HCT116 (cell line): ENCODE data around the gene SCOC. TPM values are rescaled to one million over a fixed set of nuclear protein-coding genes. Genes with fewer than 3 reads are reported as not detected.

ENCODE experiments used
- ATAC-seq: fragments of 200-7000 bp; cut with Tn5 transposase; 2 replicates; pipeline ENCODE4 v1.9.1; 2020; ENCODE audit warnings: mild to moderate bottlenecking, moderate library complexity
- BruUV-seq: library from RNA; stranded (reverse); fragments of 400-500 nt; replicated peaks from 2 replicates; lab custom pipeline; 2021; lab: Mats Ljungman, UMichigan
- CTCF ChIA-PET: fragments of 300-600 bp; sonication (Branson Sonifier 250); formaldehyde crosslinking; loops from one replicate; lab custom pipeline; 2021; ENCODE audit warnings: antibody characterized with exemption; lab: Charles Lee
- POLR2A ChIA-PET: fragments of 300-600, 350-600 bp; sonication (Branson Sonifier 250); formaldehyde crosslinking; loops from one replicate; lab custom pipeline; 2021; ENCODE audit warnings: antibody characterized with exemption; lab: Charles Lee
- RAD21 ChIA-PET, 2 experiments: fragments of 300-600 bp; sonication (Branson Sonifier 250); formaldehyde crosslinking; loops; one replicate each; lab custom pipeline; 2023; ENCODE audit warnings: low total read pairs in 2 of 2; ENCODE audit not compliant: uncharacterized antibody in 2 of 2, unreplicated experiment in 2 of 2, low non-redundant PET in 1 of 2; lab: Charles Lee
- DNase-seq: peaks from one replicate; pipeline ENCODE4 v3.0.0-alpha.2; 2010; ENCODE audit warnings: low read depth, low spot score
- H2AFZ ChIP-seq: fragments of 200-600 bp; shearing (Covaris generic), sonication (generic); 2 replicates; pipeline ENCODE4 v1.6.1; 2017; ENCODE audit warnings: low read depth, mixed run types, mixed read lengths, antibody characterized with exemption, low read length; ENCODE audit not compliant: poor library complexity, severe bottlenecking
- H3K27ac ChIP-seq: 2 replicates; pipeline ENCODE4 v1.5.1; 2012; ENCODE audit warnings: low read depth, low read length
- H3K27me3 ChIP-seq: fragments of 200-600 bp; sonication (generic); 2 replicates; pipeline ENCODE4 v1.6.1; 2016; ENCODE audit warnings: mixed run types, low read length, mixed read lengths; ENCODE audit not compliant: insufficient read depth
- H3K36me3 ChIP-seq, 2 experiments: fragments of 200-500 bp in 1 of 2; fragments of 200-600 bp in 1 of 2; sonication (Bioruptor generic) in 1 of 2; sonication (generic) in 1 of 2; 2 replicates each; pipeline versions ENCODE4 v1.5.1 to v1.6.1; 2014 to 2016; ENCODE audit warnings: low read length in 2 of 2, inconsistent platforms in 1 of 2, mixed read lengths in 1 of 2, mixed run types in 1 of 2; ENCODE audit not compliant: insufficient read depth in 2 of 2, control insufficient read depth in 1 of 2
- H3K4me1 ChIP-seq, 2 experiments: fragments of 200-600 bp in 1 of 2; sonication (generic) in 1 of 2; 2 replicates each; pipeline versions ENCODE4 v1.5.1 to v1.6.1; 2012 to 2017; ENCODE audit warnings: low read length in 2 of 2, inconsistent platforms in 1 of 2, mild to moderate bottlenecking in 1 of 2, mixed read lengths in 1 of 2, mixed run types in 1 of 2, moderate library complexity in 1 of 2; ENCODE audit not compliant: insufficient read depth in 2 of 2, control insufficient read depth in 1 of 2
- H3K4me2 ChIP-seq: fragments of 200-600 bp; sonication (generic); 2 replicates; pipeline ENCODE4 v1.6.1; 2017; ENCODE audit warnings: mixed run types, low read length, mixed read lengths
- H3K4me3 ChIP-seq, 2 experiments: fragments of 200-600 bp in 1 of 2; sonication (generic) in 1 of 2; replicated peaks in 1 of 2; 2 replicates each; pipeline ENCODE4 v1.5.1; 2011 to 2016; ENCODE audit warnings: low read length in 2 of 2, control low read depth in 1 of 2, low read depth in 1 of 2, mild to moderate bottlenecking in 1 of 2, mixed read lengths in 1 of 2, mixed run types in 1 of 2
- H3K79me2 ChIP-seq: fragments of 200-600 bp; sonication (generic); 2 replicates; pipeline ENCODE4 v1.6.1; 2017; ENCODE audit warnings: mild to moderate bottlenecking, mixed run types, low read length, moderate library complexity, mixed read lengths; ENCODE audit not compliant: insufficient read depth
- H3K9ac ChIP-seq: fragments of 200-600 bp; sonication (generic); 2 replicates; pipeline ENCODE4 v1.6.1; 2016; ENCODE audit warnings: low read length, mixed read lengths
- H3K9me2 ChIP-seq: fragments of 200-600 bp; sonication (generic), shearing (Covaris generic); 2 replicates; pipeline ENCODE4 v1.6.1; 2017; ENCODE audit warnings: mixed run types, mild to moderate bottlenecking, moderate library complexity; ENCODE audit not compliant: insufficient read depth
- H3K9me3 ChIP-seq, 2 experiments: fragments of 200-500 bp in 1 of 2; fragments of 200-600 bp in 1 of 2; sonication (Bioruptor generic) in 1 of 2; sonication (generic) in 1 of 2; 2 replicates each; pipeline ENCODE4 v1.6.1; 2014 to 2017; ENCODE audit warnings: low read length in 2 of 2, mixed read lengths in 2 of 2, inconsistent platforms in 1 of 2, low read depth in 1 of 2, mild to moderate bottlenecking in 1 of 2, mixed run types in 1 of 2, moderate library complexity in 1 of 2; ENCODE audit not compliant: control insufficient read depth in 1 of 2, insufficient read depth in 1 of 2
- H4K20me1 ChIP-seq: fragments of 200-600 bp; sonication (generic), shearing (Covaris generic); 2 replicates; pipeline ENCODE4 v1.6.1; 2017; ENCODE audit warnings: mixed run types, mild to moderate bottlenecking, moderate library complexity; ENCODE audit not compliant: insufficient read depth
- CEBPB ChIP-seq: IDR thresholded peaks from 2 replicates; pipeline ENCODE4 v1.6.1; 2012; ENCODE audit warnings: low read depth
- ELF1 ChIP-seq: IDR thresholded peaks from 2 replicates; pipeline ENCODE4 v1.6.1; 2012; ENCODE audit warnings: low read depth, borderline replicate concordance
- RAD21 ChIP-seq: IDR thresholded peaks from 2 replicates; pipeline ENCODE4 v1.6.1; 2012; ENCODE audit warnings: low read depth, mild to moderate bottlenecking
- intact Hi-C: fragments of 100-400 bp; cut with micrococcal nuclease; formaldehyde crosslinking; loops from 2 replicates; pipeline ENCODE4 v1.10.0; 2022
- total RNA-seq: library from RNA; stranded (reverse); gene quantifications from one replicate; pipeline ENCODE4 v1.2.1, GENCODE V29; 2021; ENCODE audit not compliant: unreplicated experiment
- TF ChIP-seq, protein P1 (sequence below): IDR thresholded peaks from 2 replicates; pipeline ENCODE4 v1.6.1; 2012; ENCODE audit warnings: low read depth
- TF ChIP-seq, protein P2 (sequence below), 3 experiments: fragments of 200-600 bp in 1 of 3; sonication (generic) in 1 of 3; IDR thresholded peaks in 2 of 3; conservative IDR thresholded peaks in 1 of 3; 2 replicates each; pipeline ENCODE4 v1.5.1; 2012 to 2017; ENCODE audit warnings: low read depth in 2 of 3, low read length in 2 of 3, antibody characterized with exemption in 1 of 3, borderline replicate concordance in 1 of 3, control low read depth in 1 of 3, mild to moderate bottlenecking in 1 of 3, mixed read lengths in 1 of 3, mixed run types in 1 of 3, moderate library complexity in 1 of 3; ENCODE audit not compliant: insufficient read depth in 1 of 3
- TF ChIP-seq, protein P3 (sequence below): IDR thresholded peaks from 2 replicates; pipeline ENCODE4 v1.6.1; 2012

Gene SCOC
- total RNA-seq, 1 experiment from 2014 or later: 52.2 TPM

DNA sequence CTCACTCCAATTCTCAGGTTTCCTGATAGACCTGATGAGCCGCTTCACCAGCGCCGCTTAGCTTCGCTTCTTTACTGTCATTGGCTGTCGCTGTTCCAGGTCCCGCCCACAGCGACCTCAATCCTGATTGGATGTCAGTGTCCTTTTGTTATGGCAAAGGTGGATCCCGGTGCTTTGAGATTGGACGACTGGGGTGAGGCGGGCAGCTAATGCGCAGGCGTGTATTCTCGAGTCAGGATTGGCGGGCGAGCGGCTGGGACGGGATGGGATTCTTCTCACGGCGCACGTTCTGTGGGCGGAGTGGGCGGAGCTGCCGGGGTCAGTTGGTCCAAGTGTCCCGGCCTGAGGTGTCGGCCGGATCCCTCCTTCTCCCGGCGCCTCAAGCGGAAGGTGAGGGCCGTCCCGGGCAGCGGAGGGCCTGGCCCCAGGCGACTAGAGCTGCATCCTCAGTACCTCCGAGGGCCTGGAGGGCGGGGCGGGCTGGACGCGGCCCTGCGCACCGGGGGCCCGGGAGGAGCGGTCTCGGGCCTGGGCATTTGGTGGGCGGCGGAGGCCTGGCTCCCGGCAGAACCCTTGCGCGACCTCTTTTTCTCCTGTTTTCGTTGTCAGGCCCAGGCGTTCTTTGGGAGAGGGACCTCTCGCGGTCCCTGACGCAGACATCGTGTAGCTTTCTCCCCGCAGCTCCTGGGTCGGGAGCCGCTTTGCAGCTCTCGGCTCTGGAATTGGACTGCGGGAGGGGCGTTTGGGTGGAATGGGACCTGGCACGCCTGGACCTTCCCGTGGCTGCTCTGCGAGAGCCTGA is at the start of gene SCOC (continued):
- TF ChIP-seq, protein P1, sequence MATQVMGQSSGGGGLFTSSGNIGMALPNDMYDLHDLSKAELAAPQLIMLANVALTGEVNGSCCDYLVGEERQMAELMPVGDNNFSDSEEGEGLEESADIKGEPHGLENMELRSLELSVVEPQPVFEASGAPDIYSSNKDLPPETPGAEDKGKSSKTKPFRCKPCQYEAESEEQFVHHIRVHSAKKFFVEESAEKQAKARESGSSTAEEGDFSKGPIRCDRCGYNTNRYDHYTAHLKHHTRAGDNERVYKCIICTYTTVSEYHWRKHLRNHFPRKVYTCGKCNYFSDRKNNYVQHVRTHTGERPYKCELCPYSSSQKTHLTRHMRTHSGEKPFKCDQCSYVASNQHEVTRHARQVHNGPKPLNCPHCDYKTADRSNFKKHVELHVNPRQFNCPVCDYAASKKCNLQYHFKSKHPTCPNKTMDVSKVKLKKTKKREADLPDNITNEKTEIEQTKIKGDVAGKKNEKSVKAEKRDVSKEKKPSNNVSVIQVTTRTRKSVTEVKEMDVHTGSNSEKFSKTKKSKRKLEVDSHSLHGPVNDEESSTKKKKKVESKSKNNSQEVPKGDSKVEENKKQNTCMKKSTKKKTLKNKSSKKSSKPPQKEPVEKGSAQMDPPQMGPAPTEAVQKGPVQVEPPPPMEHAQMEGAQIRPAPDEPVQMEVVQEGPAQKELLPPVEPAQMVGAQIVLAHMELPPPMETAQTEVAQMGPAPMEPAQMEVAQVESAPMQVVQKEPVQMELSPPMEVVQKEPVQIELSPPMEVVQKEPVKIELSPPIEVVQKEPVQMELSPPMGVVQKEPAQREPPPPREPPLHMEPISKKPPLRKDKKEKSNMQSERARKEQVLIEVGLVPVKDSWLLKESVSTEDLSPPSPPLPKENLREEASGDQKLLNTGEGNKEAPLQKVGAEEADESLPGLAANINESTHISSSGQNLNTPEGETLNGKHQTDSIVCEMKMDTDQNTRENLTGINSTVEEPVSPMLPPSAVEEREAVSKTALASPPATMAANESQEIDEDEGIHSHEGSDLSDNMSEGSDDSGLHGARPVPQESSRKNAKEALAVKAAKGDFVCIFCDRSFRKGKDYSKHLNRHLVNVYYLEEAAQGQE: no peak

DNA sequence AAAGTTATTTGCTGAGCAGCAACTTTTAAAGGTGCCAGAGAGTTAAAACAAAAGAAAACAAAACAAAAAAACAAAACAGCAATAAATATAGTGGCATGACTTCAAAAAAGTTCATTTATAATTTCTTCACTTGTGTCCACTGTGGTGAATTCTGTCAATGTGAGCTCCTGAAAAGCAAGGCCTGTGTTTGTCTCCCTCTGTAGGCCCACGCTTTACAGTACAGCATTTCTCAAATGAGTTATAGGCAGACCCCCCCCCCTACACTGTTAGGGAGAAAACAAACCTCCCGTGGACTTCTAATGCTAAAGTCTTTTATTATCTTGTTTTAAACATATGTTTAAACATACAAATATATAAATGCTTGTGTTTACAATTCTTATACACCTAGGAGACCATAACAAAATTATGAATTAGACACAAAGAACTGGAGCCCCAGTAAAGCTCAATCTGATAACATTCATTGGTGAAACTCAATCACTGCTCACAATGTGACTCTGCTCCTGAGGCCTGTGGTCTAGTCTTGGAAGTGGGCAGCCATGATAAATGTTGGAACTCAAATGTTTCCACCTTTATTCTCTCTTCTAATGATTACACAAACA is 47.0 kb upstream of the SCOC start:
- peak; percentile 93 for ATAC-seq
- peak; percentile 33 for DNase-seq
- RAD21 ChIA-PET: interaction anchor here in 1 of 2 experiments (1.3 kb wide), 1 partner anchor 314 kb away, joined by 3 read pairs; no protein-coding TSS in a partner anchor
- no peaks in the 10 kb centered on the region for H3K9me2 ChIP-seq
- no peak overlapping the region for H3K4me3 ChIP-seq
- H3K79me2 ChIP-seq: no peaks in the 10 kb centered on the region
- TF ChIP-seq RAD21: peak; percentile 85
- TF ChIP-seq, protein P2, sequence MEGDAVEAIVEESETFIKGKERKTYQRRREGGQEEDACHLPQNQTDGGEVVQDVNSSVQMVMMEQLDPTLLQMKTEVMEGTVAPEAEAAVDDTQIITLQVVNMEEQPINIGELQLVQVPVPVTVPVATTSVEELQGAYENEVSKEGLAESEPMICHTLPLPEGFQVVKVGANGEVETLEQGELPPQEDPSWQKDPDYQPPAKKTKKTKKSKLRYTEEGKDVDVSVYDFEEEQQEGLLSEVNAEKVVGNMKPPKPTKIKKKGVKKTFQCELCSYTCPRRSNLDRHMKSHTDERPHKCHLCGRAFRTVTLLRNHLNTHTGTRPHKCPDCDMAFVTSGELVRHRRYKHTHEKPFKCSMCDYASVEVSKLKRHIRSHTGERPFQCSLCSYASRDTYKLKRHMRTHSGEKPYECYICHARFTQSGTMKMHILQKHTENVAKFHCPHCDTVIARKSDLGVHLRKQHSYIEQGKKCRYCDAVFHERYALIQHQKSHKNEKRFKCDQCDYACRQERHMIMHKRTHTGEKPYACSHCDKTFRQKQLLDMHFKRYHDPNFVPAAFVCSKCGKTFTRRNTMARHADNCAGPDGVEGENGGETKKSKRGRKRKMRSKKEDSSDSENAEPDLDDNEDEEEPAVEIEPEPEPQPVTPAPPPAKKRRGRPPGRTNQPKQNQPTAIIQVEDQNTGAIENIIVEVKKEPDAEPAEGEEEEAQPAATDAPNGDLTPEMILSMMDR (IDR thresholded peaks at IDR 0.05 in 2 of 3, conservative IDR thresholded peaks at IDR 0.05 in 1 of 3; ENCODE audit: borderline replicate concordance in 1 of 3, insufficient read depth in 1 of 3, low read depth in 2 of 3, low read length in 2 of 3): peak; percentile 75 to 77 (median 76)
- TF ChIP-seq, protein P3, sequence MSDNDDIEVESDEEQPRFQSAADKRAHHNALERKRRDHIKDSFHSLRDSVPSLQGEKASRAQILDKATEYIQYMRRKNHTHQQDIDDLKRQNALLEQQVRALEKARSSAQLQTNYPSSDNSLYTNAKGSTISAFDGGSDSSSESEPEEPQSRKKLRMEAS: no peak
- 0 out of 2 replicates have a peak, but pooled peaks have one; percentile 10 for TF ChIP-seq CEBPB
- TF ChIP-seq, protein P1: no peak
- no peak for TF ChIP-seq ELF1
- TF ChIP-seq, all 23 proteins: peak for 3
- no peaks in the 10 kb centered on the region for H3K9me3 ChIP-seq
- H3K4me2 ChIP-seq: no peak overlapping the region
- BruUV-seq: no TSS peak
- ChIA-PET POLR2A (interaction anchor here (0.8 to 0.9 kb wide), 2 partner anchors 26 to 72 kb away, joined by 3 read pairs; no protein-coding TSS in a partner anchor), CTCF (interaction anchor here (0.6 to 2.1 kb wide), 15 partner anchors 9 to 670 kb away, joined by 3 to 20 read pairs (median 4); partner anchors contain the start of gene SCOC)
- no peaks in the 10 kb centered on the region for H3K36me3 ChIP-seq
- no peak overlapping the region for H2AFZ ChIP-seq
- no peaks in the 10 kb centered on the region for H3K4me1 ChIP-seq
- intact Hi-C loops: loop anchor here (1.0 kb wide), 2 partner anchors 314 to 670 kb away; no protein-coding TSS in a partner anchor
- no peaks in the 10 kb centered on the region for H4K20me1 ChIP-seq
- H3K9ac ChIP-seq: no peak overlapping the region
- no peaks in the 10 kb centered on the region for H3K27me3 ChIP-seq
- H3K27ac ChIP-seq: no peak overlapping the region
